ENCODE measurements around the gene SDC4. TPM values are rescaled to one million over a fixed set of nuclear protein-coding genes. Genes with fewer than 3 reads are reported as not detected.

The SDC4 gene
- total RNA-seq (2014; rRNA removed; shearing (Covaris generic)), result 16.4 and 24.7 TPM in 2 replicates

GRCh38 chr20:45347936-45348778, at the start of gene SDC4:
SDC4 (minus strand) TSS chr20:45348424; CDS start chr20:45348384, 40 bp downstream.
- in situ Hi-C loops (cut with HindIII; ENCODE audit: low sequenced_read_pairs), result no loop called here
- no peak for DNase-seq (ENCODE audit: low spot score)

GRCh38 chr20:45395114-45395415, 46.8 kb upstream of the SDC4 start:
- DNase-seq (ENCODE audit: low spot score), result no peak
- in situ Hi-C loops (cut with HindIII; ENCODE audit: low sequenced_read_pairs), result no loop called here

GRCh38 chr20:45394221-45395113, 46.2 kb upstream of the SDC4 start:
- no peak for DNase-seq (ENCODE audit: low spot score)
- in situ Hi-C loops (cut with HindIII; ENCODE audit: low sequenced_read_pairs), result no loop called here

GRCh38 chr20:45392733-45393132, 44.5 kb upstream of the SDC4 start:
- DNase-seq (ENCODE audit: low spot score), result no peak
- in situ Hi-C loops (cut with HindIII; ENCODE audit: low sequenced_read_pairs), result no loop called here

GRCh38 chr20:45391559-45391958, 43.3 kb upstream of the SDC4 start:
- in situ Hi-C loops (cut with HindIII; ENCODE audit: low sequenced_read_pairs), result no loop called here
- no peak for DNase-seq (ENCODE audit: low spot score)

- in situ Hi-C loops (cut with HindIII; ENCODE audit: low sequenced_read_pairs), result no loop called here
- no peak for DNase-seq (ENCODE audit: low spot score)
These were observed 42.7 kb upstream of the SDC4 start for GRCh38 chr20:45390931-45391330.

GRCh38 chr20:45387274-45387673, 39.0 kb upstream of the SDC4 start:
- in situ Hi-C loops (cut with HindIII; ENCODE audit: low sequenced_read_pairs), result no loop called here
- no peak for DNase-seq (ENCODE audit: low spot score)

- no peak for DNase-seq (ENCODE audit: low spot score)
- in situ Hi-C loops (cut with HindIII; ENCODE audit: low sequenced_read_pairs), result no loop called here
These were observed 30.0 kb upstream of the SDC4 start, which contains the start of gene TP53TG5 for GRCh38 chr20:45378191-45378590. TP53TG5 (minus strand) TSS chr20:45378325; CDS start chr20:45378236, 89 bp downstream.

GRCh38 chr20:45377269-45377668, 29.0 kb upstream of the SDC4 start:
- in situ Hi-C loops (cut with HindIII; ENCODE audit: low sequenced_read_pairs), result no loop called here
- no peak for DNase-seq (ENCODE audit: low spot score)

GRCh38 chr20:45374966-45375365, 26.7 kb upstream of the SDC4 start:
- no peak for DNase-seq (ENCODE audit: low spot score)
- in situ Hi-C loops (cut with HindIII; ENCODE audit: low sequenced_read_pairs), result no loop called here

- in situ Hi-C loops (cut with HindIII; ENCODE audit: low sequenced_read_pairs), result no loop called here
- DNase-seq (ENCODE audit: low spot score), result no peak
These were observed 25.9 kb upstream of the SDC4 start for GRCh38 chr20:45374101-45374467.

- peak; percentile 90 for DNase-seq (ENCODE audit: low spot score)
- in situ Hi-C loops (cut with HindIII; ENCODE audit: low sequenced_read_pairs), result no loop called here
These were observed 25.3 kb upstream of the SDC4 start for GRCh38 chr20:45373353-45374100.

- in situ Hi-C loops (cut with HindIII; ENCODE audit: low sequenced_read_pairs), result no loop called here
- peak; percentile 81 for DNase-seq (ENCODE audit: low spot score)
These were observed 24.6 kb upstream of the SDC4 start for GRCh38 chr20:45372646-45373352.

GRCh38 chr20:45372241-45372640, 24.0 kb upstream of the SDC4 start:
- no peak for DNase-seq (ENCODE audit: low spot score)
- in situ Hi-C loops (cut with HindIII; ENCODE audit: low sequenced_read_pairs), result no loop called here

GRCh38 chr20:45370571-45371160, 22.4 kb upstream of the SDC4 start:
- no peak for DNase-seq (ENCODE audit: low spot score)
- in situ Hi-C loops (cut with HindIII; ENCODE audit: low sequenced_read_pairs), result no loop called here

- no peak for DNase-seq (ENCODE audit: low spot score)
- in situ Hi-C loops (cut with HindIII; ENCODE audit: low sequenced_read_pairs), result no loop called here
These were observed 20.2 kb upstream of the SDC4 start for GRCh38 chr20:45368221-45368980.

- in situ Hi-C loops (cut with HindIII; ENCODE audit: low sequenced_read_pairs), result no loop called here
- no peak for DNase-seq (ENCODE audit: low spot score)
These were observed 18.9 kb upstream of the SDC4 start for GRCh38 chr20:45367126-45367525.

- in situ Hi-C loops (cut with HindIII; ENCODE audit: low sequenced_read_pairs), result no loop called here
- no peak for DNase-seq (ENCODE audit: low spot score)
These were observed 18.4 kb upstream of the SDC4 start for GRCh38 chr20:45366631-45367030.

Measured in G401 (cell line).